ENCODE measurements around the gene C14orf39. TPM values are rescaled to one million over a fixed set of nuclear protein-coding genes. Genes with fewer than 3 reads are reported as not detected.
"Not testable (repeated sequence)": the region's sequence is repeated elsewhere in the genome, so short reads cannot be mapped to it uniquely, and the experiment has no call there.

The C14orf39 gene
- total RNA-seq, 1 donor, result 0.18 TPM

- no peak for TF ChIP-seq CTCF (IDR thresholded peaks at IDR 0.05; ENCODE audit: insufficient read depth, low read length)
- no peak for DNase-seq (ENCODE audit: low read depth)
- no peak overlapping the region for H3K4me3 ChIP-seq (ENCODE audit: low read depth, low read length)
These were observed 30.0 kb downstream of the C14orf39 start for GRCh38 chr14:60455875-60456274.

GRCh38 chr14:60430276-60430675 is 55.6 kb downstream of the C14orf39 start:
- no peak for TF ChIP-seq CTCF (IDR thresholded peaks at IDR 0.05; ENCODE audit: insufficient read depth, low read length)
- no peak for DNase-seq (ENCODE audit: low read depth)
- H3K4me3 ChIP-seq (ENCODE audit: low read depth, low read length), result no peak overlapping the region

- DNase-seq (ENCODE audit: low read depth), result no peak
- TF ChIP-seq CTCF (IDR thresholded peaks at IDR 0.05; ENCODE audit: insufficient read depth, low read length), result no peak
- no peak overlapping the region for H3K4me3 ChIP-seq (ENCODE audit: low read depth, low read length)
These were observed 65.8 kb downstream of the C14orf39 start for GRCh38 chr14:60420050-60420449.

- H3K4me3 ChIP-seq (ENCODE audit: low read depth, low read length); DNase-seq (ENCODE audit: low read depth): not testable (repeated sequence)
These were observed 88.3 kb downstream of the C14orf39 start for GRCh38 chr14:60397550-60397949.

- H3K4me3 ChIP-seq (ENCODE audit: low read depth, low read length), result no peak overlapping the region
- DNase-seq (ENCODE audit: low read depth), result peak; percentile 3
- no peak for TF ChIP-seq CTCF (IDR thresholded peaks at IDR 0.05; ENCODE audit: insufficient read depth, low read length)
These were observed 89.0 kb downstream of the C14orf39 start for GRCh38 chr14:60396718-60397343.

Other genes with a start within 250 kb of the C14orf39 start
- 30.9 and 31.0 TPM in 2 replicates for gene PPM1A, start 236.8 kb downstream of the C14orf39 start, total RNA-seq (ENCODE audit: low replicate concordance)
- not detected in 2 replicates for gene SIX6, start 23.1 kb upstream of the C14orf39 start, total RNA-seq (ENCODE audit: low replicate concordance)
- 4.6 and 9.6 TPM in 2 replicates for gene SIX1, start 163.4 kb upstream of the C14orf39 start, total RNA-seq (ENCODE audit: low replicate concordance)
- gene SIX4, start 238.3 kb upstream of the C14orf39 start, total RNA-seq (ENCODE audit: low replicate concordance), result 4.0 and 16.3 TPM in 2 replicates
- 59.9 and 71.2 TPM in 2 replicates for gene MNAT1, start 248.7 kb upstream of the C14orf39 start, total RNA-seq (ENCODE audit: low replicate concordance)